Smooth muscle cell of the umbilical artery (primary cell): ENCODE data around the gene MYL1. TPM values are rescaled to one million over a fixed set of nuclear protein-coding genes. Genes with fewer than 3 reads are reported as not detected.

Source experiments
- total RNA-seq: library from RNA; depleted of rRNA; stranded (reverse); fragments of >200 nt; gene quantifications from 2 replicates; pipeline ENCODE4 v1.2.3, GENCODE V29; 2014

The MYL1 gene
- not detected in 2 replicates for total RNA-seq

DNA sequence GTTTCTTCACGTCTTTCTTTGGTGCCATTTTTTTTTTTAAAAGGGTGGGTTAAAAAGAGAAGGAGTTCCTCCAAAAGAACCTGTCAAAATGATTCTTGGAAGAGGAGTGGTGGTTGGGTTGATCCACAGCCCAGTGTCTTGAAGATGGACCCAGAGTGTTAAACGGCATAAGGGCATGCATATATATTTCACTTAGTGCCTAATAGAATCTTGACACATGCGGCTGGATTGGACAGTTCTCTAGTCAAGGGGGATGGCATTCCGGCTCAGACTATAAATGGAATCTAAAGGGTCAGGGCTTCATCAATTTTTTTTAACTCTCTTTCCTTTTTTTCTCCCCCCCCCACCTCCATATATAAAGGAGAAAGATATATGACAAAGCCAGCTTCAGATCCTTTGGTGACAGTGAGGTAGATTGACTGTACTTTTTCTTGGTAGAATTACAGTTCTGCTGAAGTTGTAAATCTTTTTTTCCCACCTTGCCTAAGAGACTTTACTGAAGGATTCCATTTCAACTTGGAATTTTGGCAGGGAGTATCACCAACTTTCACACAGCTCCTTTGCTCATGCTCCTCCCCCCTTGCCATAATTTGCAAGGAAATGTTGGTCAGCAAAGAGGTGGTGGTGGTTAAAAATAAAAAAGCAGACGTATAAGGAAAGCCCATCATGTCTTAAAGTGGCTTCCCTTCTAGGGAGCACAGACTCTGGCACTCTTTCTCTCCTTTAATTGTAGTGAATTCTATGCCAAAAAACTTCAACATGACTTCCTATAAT, at the start of gene MYL1:
Gene MYL1, minus strand, starts transcription at position 160 of the 774 bp plus-strand sequence. Its CDS starts 132 bp downstream, at position 28.

Other genes with a start within 250 kb of the MYL1 start
- gene KANSL1L, start 143.8 kb downstream of the MYL1 start, total RNA-seq = 17.3 and 27.6 TPM in 2 replicates
- gene ACADL, start 89.7 kb downstream of the MYL1 start, total RNA-seq = 0.05 and 0.59 TPM in 2 replicates
- gene LANCL1, start 161.6 kb upstream of the MYL1 start, total RNA-seq = 35.9 and 47.9 TPM in 2 replicates
- gene CPS1, start 241.4 kb upstream of the MYL1 start, total RNA-seq = 7.4 and 8.5 TPM in 2 replicates